Keratinocyte (primary cell): ENCODE data around the gene CHRNB4.

Source experiments
- EZH2 ChIP-seq: IDR thresholded peaks from one replicate; pipeline ENCODE4 v1.6.1; 2012; ENCODE audit warnings: inconsistent platforms, mild to moderate bottlenecking, low read length, moderate library complexity
- TF ChIP-seq, protein P1 (sequence below), 3 experiments: IDR thresholded peaks in 1 of 3; conservative IDR thresholded peaks in 1 of 3; optimal IDR thresholded peaks in 1 of 3; 2 replicates in 2 of 3; 3 replicates in 1 of 3; pipeline versions ENCODE3 to v1.5.1; 2011; ENCODE audit warnings: low read length in 3 of 3, mild to moderate bottlenecking in 3 of 3, moderate library complexity in 2 of 3, control low read depth in 1 of 3, inconsistent platforms in 1 of 3; ENCODE audit not compliant: insufficient read depth in 2 of 3; ENCODE audit errors: extremely low read depth in 1 of 3

DNA sequence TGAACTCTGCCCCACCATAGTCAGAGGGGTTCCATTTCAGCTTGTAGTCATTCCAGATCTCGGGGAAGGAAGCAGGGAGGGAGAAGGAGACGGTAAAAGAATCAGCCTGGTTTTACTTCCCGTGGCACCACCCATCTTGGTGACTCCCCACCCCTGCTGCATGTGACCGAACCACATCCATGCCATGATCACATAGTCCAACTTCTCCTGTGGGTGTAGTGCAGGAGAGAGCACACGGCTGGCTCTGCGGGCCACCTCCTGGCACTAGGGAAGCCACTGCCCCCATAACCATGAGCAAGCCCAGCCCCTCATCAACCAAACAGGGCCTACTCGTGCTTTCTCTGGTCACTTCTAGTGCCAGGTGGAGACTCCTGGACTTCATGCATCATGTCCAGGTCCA is 23.9 kb downstream of the CHRNB4 start:
- TF ChIP-seq, protein P1, sequence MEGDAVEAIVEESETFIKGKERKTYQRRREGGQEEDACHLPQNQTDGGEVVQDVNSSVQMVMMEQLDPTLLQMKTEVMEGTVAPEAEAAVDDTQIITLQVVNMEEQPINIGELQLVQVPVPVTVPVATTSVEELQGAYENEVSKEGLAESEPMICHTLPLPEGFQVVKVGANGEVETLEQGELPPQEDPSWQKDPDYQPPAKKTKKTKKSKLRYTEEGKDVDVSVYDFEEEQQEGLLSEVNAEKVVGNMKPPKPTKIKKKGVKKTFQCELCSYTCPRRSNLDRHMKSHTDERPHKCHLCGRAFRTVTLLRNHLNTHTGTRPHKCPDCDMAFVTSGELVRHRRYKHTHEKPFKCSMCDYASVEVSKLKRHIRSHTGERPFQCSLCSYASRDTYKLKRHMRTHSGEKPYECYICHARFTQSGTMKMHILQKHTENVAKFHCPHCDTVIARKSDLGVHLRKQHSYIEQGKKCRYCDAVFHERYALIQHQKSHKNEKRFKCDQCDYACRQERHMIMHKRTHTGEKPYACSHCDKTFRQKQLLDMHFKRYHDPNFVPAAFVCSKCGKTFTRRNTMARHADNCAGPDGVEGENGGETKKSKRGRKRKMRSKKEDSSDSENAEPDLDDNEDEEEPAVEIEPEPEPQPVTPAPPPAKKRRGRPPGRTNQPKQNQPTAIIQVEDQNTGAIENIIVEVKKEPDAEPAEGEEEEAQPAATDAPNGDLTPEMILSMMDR (optimal IDR thresholded peaks at IDR 0.05 in 1 of 3, IDR thresholded peaks at IDR 0.05 in 1 of 3, conservative IDR thresholded peaks at IDR 0.05 in 1 of 3; ENCODE audit: extremely low read depth in 1 of 3, insufficient read depth in 2 of 3, low read length in 3 of 3), result no peak
- no peak for TF ChIP-seq EZH2
